Adrenal gland (tissue), 12 donors: ENCODE data around the gene SCYL3. TPM values are rescaled to one million over a fixed set of nuclear protein-coding genes. Genes with fewer than 3 reads are reported as not detected.

Experiments
- DNase-seq, 7 donors: peaks; one replicate each; pipeline ENCODE4 v3.0.0-alpha.2; 2019 to 2020
- H3K27ac ChIP-seq, 5 donors: fragments of 200-600 bp; sonication (generic) in 4 of 5; 1 replicate in 3 of 5; 2 replicates in 2 of 5; pipeline versions ENCODE4 v1.5.1 to v1.8.0; 2016 to 2020; ENCODE audit warnings: mild to moderate bottlenecking in 1 of 5
- H3K27me3 ChIP-seq: fragments of 200-600 bp; 2 replicates; pipeline ENCODE4 v1.8.0; 2021
- H3K36me3 ChIP-seq, 2 donors: fragments of 200-600 bp; replicated peaks in 1 of 2; 1 replicate in 1 of 2; 2 replicates in 1 of 2; pipeline versions ENCODE4 v1.5.1 to v1.8.0; 2018 to 2022
- H3K4me1 ChIP-seq, 2 donors: fragments of 200-600 bp; replicated peaks in 1 of 2; 1 replicate in 1 of 2; 2 replicates in 1 of 2; pipeline versions ENCODE4 v1.5.1 to v1.8.0; 2018 to 2021
- H3K4me3 ChIP-seq, 4 donors: fragments of 200-600 bp; sonication (generic) in 3 of 4; one replicate each; pipeline ENCODE4 v1.5.1; 2016 to 2018
- H3K9me3 ChIP-seq, 3 donors: fragments of 200-600 bp; sonication (generic) in 1 of 3; replicated peaks in 1 of 3; 1 replicate in 2 of 3; 2 replicates in 1 of 3; pipeline versions ENCODE4 v1.5.1 to v1.8.0; 2016 to 2021
- POLR2A ChIP-seq, 2 donors: fragments of 450-650 bp; IDR thresholded peaks; one replicate each; pipeline ENCODE4 v1.6.1; 2017; ENCODE audit warnings: antibody characterized with exemption in 2 of 2, mild to moderate bottlenecking in 2 of 2, moderate library complexity in 1 of 2
- WGBS, 4 donors: extraction: QIAGEN DNeasy Blood & Tissue Kit in 2 of 4; methylation state at CpG; one replicate each; pipeline versions ENCODE4 v1.1.5 to v1.1.7; 2013 to 2017; 5-methylcytosine and 5-hydroxymethylcytosine counted together
- intact Hi-C, 2 donors: fragments of 100-400 bp; cut with DNase I; formaldehyde crosslinking; loops; one replicate each; pipeline versions ENCODE4 v1.14.1 to v1.15.0; 2022 to 2023
- polyA plus RNA-seq, 3 donors: library from polyadenylated mRNA; stranded (reverse); fragments of 200-250 nt in 2 of 3; fragments of 350-450 nt in 1 of 3; fragmentation: Illumina TruSeq in 1 of 3; extraction: RNeasy Lipid Tissue Mini Kit (QIAGEN cat#74804) in 1 of 3; gene quantifications; one replicate each; pipeline ENCODE4 v1.2.3, GENCODE V29; 2013 to 2014
- total RNA-seq, 9 donors: library from RNA; depleted of rRNA in 4 of 9; stranded (reverse); fragments of >200 nt in 4 of 9; fragments of 120-200 nt in 1 of 9; fragmentation: NEBNext Ultra II Directional in 1 of 9; extraction: Animal tissue kit (Norgen Biotek cat#: 25700) in 1 of 9; gene quantifications; one replicate each; pipeline versions ENCODE4 v1.1.0 to v1.2.4, GENCODE V29; 2013 to 2023
- TF ChIP-seq, protein P1 (sequence below), 6 experiments: fragments of 450-650 bp in 4 of 6; fragments of 200-600 bp in 2 of 6; sonication (generic) in 1 of 6; IDR thresholded peaks; 1 replicate in 5 of 6; 2 replicates in 1 of 6; pipeline versions ENCODE4 v1.5.1 to v1.8.0; 2016 to 2021; ENCODE audit warnings: antibody characterized with exemption in 6 of 6, mild to moderate bottlenecking in 2 of 6, moderate library complexity in 1 of 6
- donor health status: healthy with polysubstance abuse.
- donor health status: Bipolar disorder and iron deficiency.
- donor health status: DM: yes; HTN: yes; CAD: no.
- donor health status: DM: no; HTN: no; CAD: no.
- donor health status: DM: no; HTN: no; CAD: no.
- donor health status: DM: yes; HTN: yes; CAD: no.

Gene SCYL3
- total and polyA plus RNA-seq, 12 donors: 3.4 to 15.0 (median 10.1) TPM

DNA sequence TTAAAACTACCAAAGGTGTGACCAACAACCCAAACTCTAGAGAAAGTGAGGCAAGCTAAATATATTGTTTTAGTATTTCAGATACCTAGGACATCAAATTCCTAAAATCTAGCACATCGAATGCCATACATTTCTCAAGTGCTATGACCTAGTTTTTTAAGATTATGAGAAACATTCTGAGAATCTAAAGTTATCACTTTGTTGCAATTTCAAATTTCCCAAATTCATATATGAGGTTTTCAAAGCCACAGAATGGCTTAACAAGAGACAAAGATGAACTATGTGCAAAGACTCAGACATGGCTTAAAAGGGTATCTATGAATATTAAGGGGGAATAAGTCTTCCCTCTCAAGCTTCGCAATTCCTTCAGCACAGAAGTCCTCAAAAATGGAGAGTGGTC lies 6.8 kb downstream of the SCYL3 start:
- Histone ChIP-seq H3K36me3 (peaks cover 0 to 26% of the 10 kb centered on the region in 2 donors), H3K9me3 (no peaks in the 10 kb centered on the region), H3K4me3 (no peak overlapping the region), H3K4me1 (peaks cover 6 to 24% of the 10 kb centered on the region in 2 donors), H3K27ac (no peak overlapping the region), H3K27me3 (no peaks in the 10 kb centered on the region)
- TF ChIP-seq POLR2A (IDR thresholded peaks at IDR 0.05): no peak
- TF ChIP-seq, protein P1, sequence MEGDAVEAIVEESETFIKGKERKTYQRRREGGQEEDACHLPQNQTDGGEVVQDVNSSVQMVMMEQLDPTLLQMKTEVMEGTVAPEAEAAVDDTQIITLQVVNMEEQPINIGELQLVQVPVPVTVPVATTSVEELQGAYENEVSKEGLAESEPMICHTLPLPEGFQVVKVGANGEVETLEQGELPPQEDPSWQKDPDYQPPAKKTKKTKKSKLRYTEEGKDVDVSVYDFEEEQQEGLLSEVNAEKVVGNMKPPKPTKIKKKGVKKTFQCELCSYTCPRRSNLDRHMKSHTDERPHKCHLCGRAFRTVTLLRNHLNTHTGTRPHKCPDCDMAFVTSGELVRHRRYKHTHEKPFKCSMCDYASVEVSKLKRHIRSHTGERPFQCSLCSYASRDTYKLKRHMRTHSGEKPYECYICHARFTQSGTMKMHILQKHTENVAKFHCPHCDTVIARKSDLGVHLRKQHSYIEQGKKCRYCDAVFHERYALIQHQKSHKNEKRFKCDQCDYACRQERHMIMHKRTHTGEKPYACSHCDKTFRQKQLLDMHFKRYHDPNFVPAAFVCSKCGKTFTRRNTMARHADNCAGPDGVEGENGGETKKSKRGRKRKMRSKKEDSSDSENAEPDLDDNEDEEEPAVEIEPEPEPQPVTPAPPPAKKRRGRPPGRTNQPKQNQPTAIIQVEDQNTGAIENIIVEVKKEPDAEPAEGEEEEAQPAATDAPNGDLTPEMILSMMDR (IDR thresholded peaks at IDR 0.05): no peak
- 92 to 99% (median 97%) methylated on average over 2 of the region's 2 CpGs for WGBS, 4 donors
- intact Hi-C loops: no loop called here
- DNase-seq: no peak

DNA sequence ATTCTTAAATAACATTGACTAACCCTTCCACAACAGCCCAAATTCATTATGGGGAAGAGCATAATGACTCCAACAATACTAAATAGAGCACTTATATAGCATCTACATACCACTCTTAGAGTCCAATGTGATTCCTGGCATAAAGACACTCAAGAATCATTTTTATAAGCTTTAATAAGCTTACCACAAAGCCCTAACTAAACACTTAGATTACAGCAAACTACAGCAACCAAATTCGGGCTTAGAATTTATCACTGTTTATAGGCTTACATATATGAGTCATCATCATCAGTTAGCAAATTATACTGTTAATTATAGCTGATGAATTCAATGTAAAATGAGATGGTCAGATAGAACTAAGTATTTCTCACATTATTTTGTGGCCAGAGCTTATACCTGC lies 7.3 kb downstream of the SCYL3 start:
- Histone ChIP-seq H3K4me1 (peaks cover 3 to 19% of the 10 kb centered on the region in 2 donors), H3K9me3 (no peaks in the 10 kb centered on the region), H3K27me3 (no peaks in the 10 kb centered on the region), H3K4me3 (no peak overlapping the region), H3K27ac (no peak overlapping the region), H3K36me3 (peaks cover 0 to 26% of the 10 kb centered on the region in 2 donors)
- no peak for TF ChIP-seq POLR2A (IDR thresholded peaks at IDR 0.05)
- TF ChIP-seq, protein P1 (IDR thresholded peaks at IDR 0.05): no peak
- intact Hi-C loops: no loop called here
- no peak for DNase-seq
- 68 to 84% (median 78%) methylated on average over 1 of the region's 1 CpG for WGBS, 4 donors

DNA sequence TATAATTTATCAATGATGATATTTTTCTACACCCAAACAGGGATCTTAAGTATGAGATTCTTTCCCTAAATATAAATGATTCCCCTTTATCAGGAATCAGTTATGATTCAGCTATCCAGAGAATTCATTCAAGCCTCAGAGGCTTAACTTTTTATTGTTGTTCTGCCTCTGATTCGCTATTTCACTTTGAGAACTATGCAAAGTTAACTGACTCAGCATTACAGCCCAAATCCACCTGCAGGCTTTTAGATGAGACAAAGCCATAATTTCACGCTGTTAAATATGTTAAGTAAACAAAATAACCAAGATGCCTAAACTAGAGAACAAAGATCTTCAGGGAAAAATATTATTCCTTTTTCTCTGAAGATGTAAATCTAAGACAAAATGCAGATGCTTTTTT lies 8.5 kb downstream of the SCYL3 start:
- 98 to 99% (median 98%) methylated on average over 2 of the region's 2 CpGs for WGBS, 4 donors
- intact Hi-C loops: no loop called here
- H3K4me3 ChIP-seq: no peak overlapping the region
- no peak for TF ChIP-seq POLR2A (IDR thresholded peaks at IDR 0.05)
- TF ChIP-seq, protein P1 (IDR thresholded peaks at IDR 0.05): no peak
- H3K36me3 ChIP-seq: peaks cover 0 to 26% of the 10 kb centered on the region in 2 donors
- H3K27me3 ChIP-seq: no peaks in the 10 kb centered on the region
- DNase-seq: no peak
- H3K4me1 ChIP-seq: peaks cover 0 to 7% of the 10 kb centered on the region in 2 donors
- no peak overlapping the region for H3K27ac ChIP-seq
- no peaks in the 10 kb centered on the region for H3K9me3 ChIP-seq

DNA sequence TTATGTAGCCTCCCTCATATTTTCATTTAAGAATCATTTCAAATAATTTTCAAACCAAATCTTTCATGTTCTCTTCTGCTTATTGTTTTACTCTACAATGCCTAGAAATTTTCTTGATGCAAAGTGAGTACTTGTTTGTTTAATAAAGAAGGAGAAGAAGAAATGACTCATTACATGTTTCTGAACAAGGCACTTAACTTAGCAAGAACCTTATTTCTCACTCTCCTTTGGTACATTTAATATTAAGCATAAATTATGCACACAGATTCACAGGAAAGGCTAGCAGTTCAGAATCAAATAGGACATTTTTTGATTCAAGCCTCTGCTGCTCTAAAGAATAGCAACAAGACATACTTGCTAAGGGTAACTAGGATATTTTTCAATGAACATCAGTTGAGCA lies 9.1 kb downstream of the SCYL3 start:
- Histone ChIP-seq H3K4me1 (peaks cover 0 to 7% of the 10 kb centered on the region in 2 donors), H3K27me3 (no peaks in the 10 kb centered on the region), H3K36me3 (peaks cover 0 to 26% of the 10 kb centered on the region in 2 donors), H3K9me3 (no peaks in the 10 kb centered on the region), H3K4me3 (no peak overlapping the region), H3K27ac (no peak overlapping the region)
- TF ChIP-seq, protein P1 (IDR thresholded peaks at IDR 0.05): no peak
- TF ChIP-seq POLR2A (IDR thresholded peaks at IDR 0.05): no peak
- intact Hi-C loops: no loop called here
- DNase-seq: no peak
